ENCODE results near the gene RPL39L.

Gene RPL39L

GRCh38 chr3:187093320-187093719, 46.0 kb downstream of the RPL39L start:
- DNase-seq, result no peak

DNA sequence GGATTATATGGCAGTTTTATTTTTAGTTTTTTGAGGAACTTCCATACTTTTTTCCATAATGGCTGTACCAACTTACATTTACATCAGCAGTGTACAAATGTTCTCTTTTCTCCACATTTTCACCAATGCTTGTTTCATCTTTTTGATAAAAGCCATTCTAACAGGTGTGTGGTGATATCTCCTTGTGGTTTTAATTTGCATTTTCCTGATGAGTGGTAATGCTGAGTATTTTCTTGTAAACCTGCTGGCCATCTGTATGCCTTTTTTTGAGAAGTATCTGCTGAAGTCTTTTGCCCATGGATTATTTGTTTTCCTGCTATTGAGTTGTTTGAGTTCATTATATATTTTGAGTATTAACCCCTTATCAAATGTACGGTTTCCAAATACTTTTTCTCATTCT, 50.6 kb downstream of the RPL39L start:
- no peak for DNase-seq

DNA sequence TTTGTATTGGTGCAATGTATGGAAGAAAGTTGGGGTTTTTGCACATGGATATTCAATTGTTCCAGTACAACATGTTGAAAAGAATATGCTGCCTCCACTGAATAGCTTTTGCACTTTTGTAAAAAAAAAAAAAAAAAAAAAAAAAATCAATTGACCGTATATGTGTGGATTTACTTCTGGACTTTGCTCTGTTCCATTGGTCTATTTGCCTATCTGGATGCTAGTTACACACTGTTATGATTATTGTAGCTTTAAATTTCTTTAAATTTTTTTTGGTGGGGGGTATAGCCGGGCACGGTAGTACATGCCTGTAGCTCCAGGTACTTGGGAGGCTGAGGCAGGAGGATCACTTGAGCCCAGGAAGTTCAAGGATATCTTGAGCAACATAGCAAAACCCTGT, 52.5 kb downstream of the RPL39L start:
- no peak for DNase-seq

- DNase-seq, result no peak
These were observed 53.4 kb downstream of the RPL39L start for GRCh38 chr3:187085933-187086332.

DNA sequence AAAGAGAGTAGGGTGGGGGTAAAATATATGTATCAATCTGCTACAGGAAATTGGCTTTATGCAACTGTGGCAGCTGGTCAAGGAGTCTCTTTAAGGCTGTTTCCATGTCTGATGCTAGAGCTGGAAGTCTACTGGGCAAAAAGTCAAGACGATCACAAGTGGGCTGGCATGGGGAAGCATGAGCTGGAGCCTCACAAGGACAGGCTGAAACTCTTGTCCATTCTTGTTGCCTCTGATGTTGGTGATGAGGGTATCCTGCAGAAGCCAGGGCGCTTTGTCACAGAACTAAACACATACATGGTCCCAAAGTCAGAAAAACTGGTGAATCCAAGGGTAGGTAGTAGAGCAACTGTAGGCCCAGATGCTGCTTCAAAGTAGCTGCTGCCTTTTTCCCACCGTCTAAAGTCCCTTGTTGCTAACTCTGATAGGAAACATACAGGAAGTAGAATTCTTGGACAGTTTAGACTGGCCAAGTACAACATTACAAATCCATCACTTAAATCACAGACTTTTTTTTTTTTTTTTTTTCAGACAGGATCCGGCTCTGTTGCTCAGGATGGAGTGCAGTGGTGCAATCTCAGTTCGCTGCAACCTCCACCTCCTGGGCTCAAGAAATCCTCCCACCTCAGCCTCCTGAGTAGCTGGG, 54.2 kb downstream of the RPL39L start:
- no peak for DNase-seq

DNA sequence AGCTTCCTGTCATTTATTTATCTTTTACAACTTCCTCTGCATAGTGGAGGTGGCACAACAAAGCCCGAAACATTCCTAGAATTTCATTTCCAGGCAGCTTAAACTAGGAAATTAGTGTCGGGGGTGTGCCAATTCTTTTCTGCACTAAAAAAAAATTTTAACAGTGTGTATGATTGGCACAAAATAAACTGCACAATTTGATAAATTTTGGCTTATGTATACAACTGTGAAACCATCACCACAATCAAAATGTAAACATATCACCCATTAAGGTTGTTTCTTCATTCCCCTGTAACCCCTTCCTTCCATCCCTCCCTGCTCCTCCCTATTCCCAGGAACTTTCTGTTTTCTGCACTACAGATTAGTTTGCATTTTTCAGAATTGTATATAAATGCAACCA, 54.7 kb downstream of the RPL39L start:
- no peak for DNase-seq

DNA sequence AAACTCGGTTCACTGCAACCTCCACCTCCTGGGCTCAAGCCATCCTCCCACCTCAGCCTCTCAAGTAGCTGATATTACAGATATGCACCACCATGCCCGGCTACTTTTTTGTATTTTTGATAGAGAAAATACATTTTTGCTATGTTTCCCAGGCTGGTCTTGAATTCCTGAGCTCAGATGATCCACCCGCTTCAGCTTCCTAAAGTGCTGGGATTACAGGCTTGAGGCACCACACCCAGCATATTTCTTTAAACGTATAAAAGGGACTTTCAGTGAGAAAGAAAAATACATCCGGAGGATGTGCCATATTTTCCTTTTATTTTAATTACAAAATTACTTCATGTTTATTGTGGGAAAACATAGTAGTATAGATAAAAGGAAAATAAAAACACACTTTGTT, 55.2 kb downstream of the RPL39L start:
- no peak for DNase-seq

DNA sequence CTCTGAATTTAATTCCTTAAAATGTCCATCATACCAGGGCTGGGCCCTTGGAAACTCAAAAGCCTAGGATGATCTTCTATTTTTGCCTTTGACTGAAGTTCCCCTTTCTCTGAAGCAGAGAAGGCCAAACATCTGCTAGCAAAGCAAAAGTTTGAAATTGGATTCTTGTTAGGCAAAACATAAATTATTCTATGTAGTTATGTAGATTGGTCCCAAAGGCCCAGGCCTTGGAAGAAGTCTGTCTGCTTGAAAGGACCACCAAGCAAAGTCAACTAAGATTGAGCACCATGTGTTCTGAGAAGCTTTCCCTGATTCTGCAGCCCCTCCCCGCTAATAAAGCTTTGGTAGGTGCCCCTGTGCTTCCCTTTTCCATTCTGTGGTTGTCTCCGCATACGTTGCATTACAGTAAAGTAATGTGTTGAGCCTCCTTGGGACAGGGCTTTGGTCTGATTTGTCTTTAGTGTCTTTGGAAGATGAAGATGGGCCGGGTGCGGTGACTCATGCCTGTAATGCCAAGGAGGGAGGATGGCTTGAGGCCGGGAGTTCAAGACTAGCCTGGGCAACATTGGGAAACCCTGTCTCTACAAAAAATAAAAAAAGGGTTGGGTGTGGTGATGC, 56.4 kb downstream of the RPL39L start:
- no peak for DNase-seq

- DNase-seq, result no peak
These were observed 58.4 kb downstream of the RPL39L start for GRCh38 chr3:187080799-187081450.

GRCh38 chr3:187079090-187080022, 59.9 kb downstream of the RPL39L start:
- no peak for DNase-seq

DNA sequence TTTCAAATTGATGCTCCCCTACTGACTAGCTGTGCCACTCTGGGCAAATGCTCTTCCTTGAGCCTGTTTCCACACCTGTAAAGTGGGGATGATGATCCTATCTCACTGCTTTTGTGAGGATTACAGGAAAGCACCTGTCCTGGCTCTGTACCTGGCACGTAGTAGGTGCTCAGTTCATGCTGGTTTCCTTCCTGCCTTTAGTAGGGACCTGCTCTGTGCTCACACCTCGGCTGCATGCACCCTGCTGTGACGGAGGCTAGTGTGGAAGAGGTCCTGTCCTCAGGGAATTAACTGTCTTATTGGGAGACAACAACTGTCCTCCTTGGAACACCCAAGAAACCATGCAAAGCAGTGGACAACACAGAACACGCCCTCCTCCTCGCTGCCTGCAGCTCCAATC, 61.8 kb downstream of the RPL39L start:
- DNase-seq, result no peak

GRCh38 chr3:187077085-187077484, 62.2 kb downstream of the RPL39L start:
- no peak for DNase-seq

DNA sequence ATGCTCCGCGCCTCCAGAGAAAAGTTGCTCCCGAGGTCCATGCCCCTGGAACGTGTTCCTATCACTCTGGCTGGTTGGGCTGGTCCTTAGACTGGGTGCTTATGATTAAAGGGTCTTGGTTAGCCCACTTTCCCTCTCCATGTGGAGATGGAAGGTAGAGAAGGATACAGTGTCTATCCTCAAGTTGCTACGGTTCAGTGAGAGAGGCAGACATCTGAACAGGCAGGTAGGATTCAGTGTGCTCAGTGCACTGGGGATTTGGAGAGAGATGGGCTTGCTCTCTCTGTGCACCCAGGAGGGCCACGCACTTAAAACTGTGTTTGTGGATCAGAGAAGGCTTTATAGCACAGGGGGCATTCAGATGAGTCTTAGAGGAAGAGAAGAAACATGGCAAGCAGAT, 63.0 kb downstream of the RPL39L start:
- DNase-seq, result no peak

DNA sequence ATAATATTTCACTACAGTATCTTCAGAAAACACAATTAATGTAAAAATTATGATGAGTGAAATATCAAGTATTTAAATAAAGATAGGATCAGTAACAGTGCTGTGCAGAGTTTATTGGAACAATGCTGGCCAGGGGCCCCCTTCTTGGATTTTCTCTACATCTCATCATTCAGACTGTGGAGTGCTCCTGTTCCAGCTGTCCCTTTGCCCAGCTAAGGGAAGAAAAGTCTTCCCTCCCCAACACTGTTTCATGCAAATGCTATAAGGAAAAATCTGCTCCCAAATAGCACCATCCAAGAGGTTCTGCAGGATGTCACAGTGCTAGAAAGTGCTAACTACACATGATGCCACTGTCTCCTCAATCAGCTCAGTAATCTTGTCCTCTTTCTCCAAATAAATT, 64.5 kb downstream of the RPL39L start:
- no peak for DNase-seq

DNA sequence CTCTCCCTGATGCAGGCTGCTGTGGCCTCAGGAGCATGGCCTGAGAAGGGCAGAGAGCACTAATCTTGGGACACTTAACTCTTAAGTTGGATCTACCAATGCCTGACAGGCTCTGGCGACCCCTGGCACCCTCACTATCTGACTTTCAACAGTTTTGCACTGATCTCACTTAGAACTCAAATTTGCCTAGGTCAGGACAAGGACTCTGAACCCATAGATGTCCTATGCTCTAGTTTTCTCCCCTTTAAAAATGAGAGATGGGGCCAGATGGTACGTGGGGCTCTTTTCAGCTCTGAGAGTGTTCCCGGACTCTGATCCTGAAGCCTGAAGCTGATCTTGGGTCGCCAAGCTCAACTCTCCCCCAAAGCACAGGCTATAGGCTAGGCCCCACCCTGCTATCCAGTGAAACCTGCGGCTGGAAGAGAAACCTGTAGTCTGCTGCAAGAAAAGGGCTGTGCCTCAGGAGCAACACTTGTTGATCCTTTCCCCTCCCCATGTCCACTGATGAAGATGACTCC, 65.7 kb downstream of the RPL39L start:
- DNase-seq, result no peak

DNA sequence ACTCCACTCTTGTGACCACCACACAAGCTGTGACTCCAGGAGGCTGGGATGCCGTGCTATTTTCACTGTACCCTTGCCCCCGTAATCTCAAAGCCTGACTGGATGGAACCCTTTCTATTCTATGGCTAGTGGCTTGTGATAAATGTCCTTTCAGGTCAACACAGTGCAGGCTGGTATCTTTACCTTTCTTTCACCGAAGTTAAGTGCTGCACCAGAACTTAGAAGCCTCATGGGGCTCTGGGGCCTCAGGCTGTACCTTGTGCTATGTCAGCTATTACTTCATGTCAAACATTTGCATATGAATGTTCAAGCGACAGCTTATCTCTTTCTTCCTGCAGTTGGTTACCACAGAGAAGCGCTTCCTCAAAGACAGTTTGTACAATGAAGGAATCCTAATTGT, 66.8 kb downstream of the RPL39L start:
- DNase-seq, result no peak

GRCh38 chr3:187072102-187072501, 67.2 kb downstream of the RPL39L start:
- DNase-seq, result no peak

Data from activated naive CD4-positive, alpha-beta T cell treated with anti-CD3 and anti-CD28 coated beads, Interleukin-2, amount 50 U/mL, for 16 hours (primary cell).